HG03575 (cell line): ENCODE data around the gene RERE.

Experiments
- ATAC-seq: cut with Tn5 transposase; IDR thresholded peaks from one replicate; pipeline ENCODE4 v1.9.1; 2021; ENCODE audit not compliant: unreplicated experiment, insufficient number of reproducible peaks, low FRiP score; ENCODE audit errors: extremely low read depth

RERE gene

DNA sequence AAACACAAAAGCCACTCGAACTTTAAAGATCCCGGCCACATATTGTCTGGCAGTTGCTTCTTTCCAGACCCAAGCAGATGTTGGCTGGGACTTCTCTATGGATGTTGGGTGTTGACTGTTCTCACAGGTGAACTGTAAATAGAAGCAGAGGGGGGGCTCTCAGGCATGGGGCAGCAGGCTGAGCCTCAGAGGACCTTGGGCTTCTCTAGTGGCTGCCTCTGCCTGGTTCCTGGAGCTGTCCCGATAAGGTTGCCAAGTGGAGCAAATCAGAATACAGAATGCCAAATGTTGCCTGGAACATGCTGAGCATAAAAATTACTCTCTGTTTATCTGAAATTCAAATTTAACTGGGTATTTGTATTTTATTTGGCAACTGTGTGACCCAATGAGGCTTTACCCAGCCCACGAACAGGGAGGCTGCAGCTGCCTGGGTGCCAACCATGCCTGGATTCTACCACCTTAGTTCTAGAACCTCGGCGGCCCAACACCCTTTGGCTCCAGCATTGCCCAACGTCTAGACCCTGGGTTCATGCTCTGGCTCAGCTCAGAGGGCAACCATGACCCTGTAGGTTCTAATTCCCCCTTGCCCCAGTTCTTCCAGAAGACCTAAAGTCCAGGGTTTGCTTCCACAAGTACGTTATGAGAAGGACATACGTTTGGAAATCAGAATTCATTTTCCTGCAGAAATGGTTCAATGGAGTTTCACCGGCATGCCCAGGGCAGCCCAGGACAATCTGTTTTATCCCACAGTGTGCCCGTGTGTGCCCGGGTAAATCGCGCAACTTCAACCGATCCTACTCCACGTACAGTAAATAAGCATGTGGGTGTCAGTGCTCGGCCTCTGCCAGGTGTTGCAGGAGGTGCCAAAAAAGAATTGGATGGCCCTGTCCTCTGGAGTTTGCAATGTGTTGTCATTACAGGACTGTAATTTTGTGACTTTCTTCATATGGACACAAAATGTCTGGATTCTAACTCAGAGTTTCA lies 504.9 kb downstream of the RERE start:
- ATAC-seq = no peak

DNA sequence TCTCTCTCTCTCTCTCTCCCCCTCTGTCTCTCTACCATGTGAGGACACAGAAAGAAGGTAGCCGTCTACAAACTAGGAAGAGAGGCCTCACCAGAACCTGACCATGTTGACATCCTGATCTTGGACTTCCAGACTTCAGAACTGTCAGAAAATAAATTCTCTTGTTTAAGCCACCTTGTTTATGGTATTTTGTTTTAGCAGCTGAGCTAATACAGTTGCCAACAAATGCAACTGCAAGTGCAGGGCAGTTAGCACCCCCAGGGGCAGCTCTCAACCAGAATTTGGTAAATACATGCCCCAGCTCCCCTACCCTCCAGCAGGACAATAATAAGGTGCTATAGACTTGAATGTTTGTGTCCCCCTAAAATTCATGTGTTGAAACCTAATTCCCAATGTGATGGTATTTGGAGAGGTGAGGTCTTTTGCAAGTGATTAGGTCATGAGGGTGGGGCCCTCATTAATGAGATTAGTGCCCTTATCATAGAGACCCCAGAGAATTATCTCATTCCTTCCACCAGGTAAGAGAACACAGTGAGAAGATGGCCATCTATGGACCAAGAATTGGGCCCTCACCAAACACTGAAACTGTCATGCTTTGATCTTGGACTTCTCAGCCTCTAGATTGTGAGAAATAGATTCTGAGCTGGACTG lies 506.2 kb downstream of the RERE start:
- no peak for ATAC-seq

DNA sequence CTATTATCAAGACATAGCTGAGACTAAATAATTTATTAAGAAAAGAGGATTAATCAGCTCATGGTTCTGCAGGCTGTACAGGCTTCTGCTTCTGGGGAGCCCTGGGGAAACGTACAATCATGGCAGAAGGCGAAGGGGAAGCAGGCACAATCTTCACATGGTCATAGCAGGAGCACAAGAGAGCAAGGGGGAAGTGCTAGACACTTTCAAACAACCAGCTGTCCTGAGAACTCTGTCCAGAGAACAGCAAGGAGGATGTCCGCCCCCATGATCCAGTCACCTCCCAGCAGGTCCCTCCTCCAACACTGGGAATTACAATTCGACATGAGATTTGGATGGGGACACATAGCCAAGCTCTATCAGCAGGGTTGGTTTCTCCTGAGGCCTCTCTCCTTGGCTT lies 509.8 kb downstream of the RERE start:
- ATAC-seq = no peak

DNA sequence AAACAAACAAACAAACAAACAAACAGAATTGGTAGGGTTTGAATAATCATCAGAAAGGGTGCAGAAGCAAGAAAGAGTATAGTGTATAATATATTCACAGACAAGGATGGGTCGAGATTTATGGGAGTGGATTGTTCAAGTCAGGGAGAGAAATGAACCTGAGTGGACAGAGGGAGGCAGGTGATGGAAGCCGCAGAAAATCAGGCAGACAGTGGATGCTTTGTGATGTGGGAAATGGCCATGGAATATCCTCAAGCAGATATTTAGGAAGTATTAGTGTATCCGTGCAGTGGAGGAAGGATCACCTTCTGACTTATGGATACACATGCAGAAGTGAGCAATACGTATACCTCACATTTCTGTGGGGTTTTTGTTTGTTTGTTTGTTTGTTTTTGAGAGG lies 513.6 kb downstream of the RERE start:
- ATAC-seq = no peak

DNA sequence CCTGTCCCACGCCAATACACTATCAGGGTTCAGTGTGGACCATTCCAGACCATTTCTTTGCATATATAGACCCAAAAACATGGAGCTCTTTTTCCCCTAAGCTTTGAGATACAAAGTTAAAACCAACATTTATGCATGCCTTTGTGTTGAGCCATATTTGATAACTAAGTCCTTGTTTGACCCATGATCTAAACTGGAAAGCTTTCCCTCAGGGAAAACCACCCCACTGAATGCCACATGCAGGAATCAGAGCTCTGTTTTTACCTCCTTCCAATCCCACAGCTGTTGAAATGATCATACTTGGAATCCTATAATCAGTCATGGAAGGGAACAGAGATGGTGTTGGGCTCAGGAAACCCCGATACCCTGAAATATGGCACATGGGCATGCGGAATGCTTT lies 514.3 kb downstream of the RERE start:
- no peak for ATAC-seq
